GM21367 (cell line): ENCODE results near the gene SBNO2.
"Not testable (repeated sequence)": the region's sequence is repeated elsewhere in the genome, so short reads cannot be mapped to it uniquely, and the experiment has no call there.

ENCODE experiments used
- ATAC-seq: cut with Tn5 transposase; IDR thresholded peaks from one replicate; pipeline ENCODE4 v1.9.1; 2021; ENCODE audit not compliant: unreplicated experiment

Gene SBNO2

DNA sequence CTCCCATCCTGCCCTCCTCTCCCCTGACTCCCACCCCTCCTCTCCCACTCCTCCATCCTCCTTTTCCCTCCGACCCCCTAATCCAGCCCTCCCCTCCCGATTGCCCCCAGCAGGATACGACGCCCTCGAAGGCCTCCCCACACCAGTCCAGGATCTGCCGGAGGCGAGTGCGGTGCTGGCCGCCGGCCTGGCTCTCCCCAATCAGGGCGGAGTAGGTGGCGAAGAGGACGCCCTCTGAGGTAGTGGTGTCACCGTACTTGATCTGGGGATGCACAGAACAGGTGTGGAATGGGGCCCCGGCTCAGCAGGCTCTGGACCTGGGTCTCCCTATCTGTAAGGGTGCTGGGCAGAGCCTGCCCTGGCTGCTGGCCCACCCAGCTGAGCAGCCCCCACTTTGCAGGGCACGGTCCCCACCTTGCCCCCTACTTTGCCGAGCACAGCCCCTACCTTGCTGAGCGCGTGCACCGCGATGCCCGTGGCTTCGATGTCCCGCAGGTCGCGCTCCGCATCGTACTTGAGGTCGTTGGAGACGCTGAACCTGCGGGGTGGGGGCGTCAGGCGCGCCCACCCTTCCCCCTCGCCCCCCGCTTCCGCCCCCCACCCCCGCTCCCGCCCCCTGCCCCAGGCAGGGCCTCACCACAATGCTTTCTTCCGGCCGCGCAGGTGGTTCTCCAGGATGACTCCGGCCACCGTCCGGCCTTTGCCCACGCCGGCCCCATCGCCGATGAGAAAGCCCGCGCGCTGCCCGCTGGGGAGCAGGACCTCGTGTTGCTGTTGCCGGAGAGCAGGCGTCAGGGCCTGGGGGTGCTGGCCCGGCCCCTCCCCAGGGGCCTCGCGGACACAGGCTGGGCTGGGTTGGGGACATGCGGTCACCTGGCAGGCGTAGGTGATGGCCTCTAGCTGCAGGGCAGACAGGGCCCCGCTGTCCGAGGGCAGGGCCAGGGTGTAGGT is 51.8 kb downstream of the SBNO2 start:
- ATAC-seq = no peak

DNA sequence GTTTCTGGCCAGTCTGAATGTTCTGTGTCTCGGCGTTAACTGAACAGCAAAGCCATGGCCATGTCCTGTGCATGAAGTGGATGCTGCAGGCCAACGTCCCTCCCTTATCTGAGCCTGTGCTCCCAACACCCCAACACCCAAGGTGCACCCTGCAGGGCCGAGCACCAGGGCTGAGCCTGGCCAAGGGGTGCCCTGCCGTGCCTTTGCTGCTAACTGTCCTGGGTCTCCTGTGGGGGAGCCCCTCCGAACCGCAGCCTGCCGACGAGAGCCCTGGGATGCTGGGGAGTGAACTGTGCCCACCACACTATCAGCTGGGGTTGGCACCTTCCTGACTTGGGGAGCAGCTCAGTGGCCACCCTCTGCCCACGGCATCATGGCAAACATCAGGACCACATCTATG is 52.7 kb downstream of the SBNO2 start:
- no peak for ATAC-seq

DNA sequence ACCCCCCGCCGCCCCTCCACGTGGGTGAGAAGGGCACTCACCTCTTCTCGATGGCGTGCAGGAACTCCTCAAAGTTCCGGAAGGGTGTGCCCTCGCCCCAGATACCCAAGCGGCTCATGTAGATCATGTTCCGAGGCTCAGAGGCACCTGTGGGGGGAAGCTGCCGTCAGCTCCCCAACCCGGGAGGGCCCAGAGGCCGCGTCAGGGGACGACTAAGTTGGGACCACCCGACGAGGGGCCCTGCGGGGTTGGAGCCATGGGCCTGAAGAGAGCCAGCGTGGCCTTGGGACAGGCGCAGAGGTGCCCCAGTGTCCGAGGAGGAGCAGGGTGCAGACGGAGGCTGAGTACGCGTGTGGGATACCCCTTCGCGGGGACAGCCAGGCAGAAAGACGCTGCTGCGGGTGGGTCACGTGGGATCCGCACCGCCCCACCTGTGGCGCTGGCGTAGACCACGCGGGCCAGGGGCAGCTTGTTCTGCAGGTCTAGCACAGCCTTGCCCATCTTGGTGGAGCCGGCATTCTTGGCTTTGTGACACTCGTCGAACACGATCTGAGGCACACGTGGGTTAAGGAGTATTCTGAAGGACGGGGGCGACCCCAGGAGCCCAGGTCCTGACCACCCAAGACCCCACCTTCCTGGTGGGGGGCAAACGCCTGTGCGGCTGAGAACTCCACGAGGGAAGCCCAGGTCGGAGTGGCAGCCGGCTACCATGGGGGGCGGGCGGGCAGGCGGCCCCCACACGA is 54.4 kb downstream of the SBNO2 start:
- ATAC-seq = no peak

DNA sequence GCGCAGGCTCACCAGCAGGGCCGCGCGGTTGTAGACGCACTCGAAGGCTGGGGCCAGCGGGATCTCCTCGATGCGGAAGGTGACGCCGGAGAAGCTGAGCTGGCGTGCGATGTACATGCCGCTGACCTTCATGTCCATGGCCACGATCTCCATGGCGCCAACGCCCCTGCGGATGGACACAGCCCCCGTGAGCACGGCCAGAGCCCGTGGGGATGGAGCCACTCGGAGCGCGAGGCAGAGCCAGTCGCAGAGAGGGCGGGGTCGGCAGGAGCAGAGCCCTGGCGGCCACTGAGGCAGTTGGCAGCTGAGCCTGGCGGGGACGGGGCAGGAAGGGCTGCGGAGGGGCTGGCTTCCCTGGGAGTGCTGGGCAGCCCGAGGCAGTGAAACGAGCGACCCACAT is 55.1 kb downstream of the SBNO2 start:
- no peak for ATAC-seq

DNA sequence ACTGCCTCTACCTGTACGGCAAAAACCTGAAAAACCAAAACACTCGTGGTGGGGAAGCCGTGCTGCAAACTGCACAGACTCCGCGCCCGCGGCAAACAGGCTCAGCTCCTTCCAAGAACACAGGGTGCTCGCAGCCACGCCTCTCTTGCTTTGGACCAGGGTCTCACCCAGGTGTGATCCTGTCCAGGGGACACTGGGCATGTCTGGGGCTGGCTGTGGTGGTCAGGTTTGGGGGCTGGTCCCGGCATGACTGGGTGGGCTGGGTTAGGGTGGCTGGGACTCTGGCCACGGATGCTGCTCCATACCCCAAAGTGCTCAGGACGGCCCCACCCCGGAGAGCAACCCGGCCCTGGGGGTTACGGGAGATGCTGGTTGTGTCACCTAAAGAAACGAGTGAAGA is 56.4 kb downstream of the SBNO2 start:
- no peak for ATAC-seq

DNA sequence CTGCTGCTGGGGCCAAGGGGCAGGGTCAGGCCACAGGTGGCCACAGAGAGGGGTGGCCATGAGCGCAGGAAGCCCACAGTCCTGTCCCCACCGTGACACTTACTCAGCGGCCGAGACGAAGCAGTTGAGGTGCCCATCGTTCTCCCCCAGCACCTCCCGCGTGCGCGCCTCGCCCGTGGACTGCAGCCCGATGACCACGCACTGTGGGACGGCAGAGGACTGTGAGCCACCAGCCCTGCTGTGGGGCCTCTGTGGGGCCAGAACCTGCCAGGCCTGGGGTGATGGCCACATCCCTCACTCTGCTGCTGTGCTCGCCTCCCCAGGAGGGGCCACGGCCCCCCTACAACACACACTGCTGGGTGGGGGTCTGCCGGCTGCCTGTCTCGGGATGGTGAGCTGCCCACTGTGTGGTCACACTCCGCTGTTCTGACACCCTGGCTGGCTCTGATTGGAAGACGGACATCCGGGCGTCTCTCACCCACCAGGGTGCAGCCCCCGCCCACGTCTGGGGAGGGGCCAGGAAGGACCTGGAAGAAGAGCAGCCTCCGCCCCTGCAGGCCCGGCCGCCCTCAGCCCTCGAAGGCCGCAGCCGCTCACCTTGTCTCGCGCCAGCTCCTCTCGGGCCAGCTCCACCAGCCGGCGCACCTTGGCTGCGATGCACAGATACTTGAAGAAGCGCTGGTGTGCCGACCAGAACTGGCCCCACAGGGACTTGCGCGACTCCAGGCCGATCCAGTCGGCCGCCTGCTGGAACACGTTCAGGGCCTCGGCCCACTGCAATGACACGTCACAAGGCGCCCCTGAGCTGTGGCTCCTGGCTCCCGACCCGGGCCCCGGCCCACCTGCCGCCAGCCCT is 57.1 kb downstream of the SBNO2 start:
- ATAC-seq = no peak

DNA sequence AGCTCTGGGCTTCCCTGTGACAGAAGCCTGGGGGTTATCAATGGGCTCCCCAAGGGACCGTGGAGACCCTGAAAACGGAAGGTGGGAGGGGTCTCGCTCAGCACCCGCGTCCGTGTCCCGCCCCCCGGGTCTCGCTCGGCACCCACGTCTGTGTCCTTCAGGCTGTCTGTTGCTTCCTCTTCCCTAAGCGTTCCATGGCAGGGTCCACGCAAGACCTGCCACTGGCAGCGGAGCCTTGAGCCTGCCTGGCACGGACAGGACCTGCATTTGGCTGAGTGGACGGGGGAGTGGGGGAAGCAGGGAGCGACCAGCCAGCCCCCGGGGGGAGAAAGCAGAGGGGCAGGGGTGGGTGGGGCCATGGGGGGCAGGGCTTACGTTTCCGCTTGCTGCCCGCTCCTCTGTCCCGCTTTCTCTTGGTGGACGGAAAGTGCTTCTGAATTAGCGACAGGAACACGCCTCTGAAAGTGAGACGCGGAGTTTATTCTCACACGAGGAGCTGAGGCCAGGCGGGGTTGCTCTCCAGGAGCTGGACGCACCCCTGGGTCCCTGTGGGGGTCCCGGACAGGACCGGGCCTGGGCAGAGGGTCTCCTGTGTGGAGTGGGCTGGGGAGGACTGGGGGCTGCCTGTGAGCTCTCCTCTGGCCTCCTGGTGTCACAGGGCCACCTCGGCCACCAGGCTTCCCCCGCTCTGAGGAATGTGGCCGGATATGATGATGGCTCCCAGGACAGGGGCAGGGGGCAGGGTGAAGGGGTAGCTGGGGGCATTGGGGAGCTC is 58.2 kb downstream of the SBNO2 start:
- ATAC-seq = no peak

DNA sequence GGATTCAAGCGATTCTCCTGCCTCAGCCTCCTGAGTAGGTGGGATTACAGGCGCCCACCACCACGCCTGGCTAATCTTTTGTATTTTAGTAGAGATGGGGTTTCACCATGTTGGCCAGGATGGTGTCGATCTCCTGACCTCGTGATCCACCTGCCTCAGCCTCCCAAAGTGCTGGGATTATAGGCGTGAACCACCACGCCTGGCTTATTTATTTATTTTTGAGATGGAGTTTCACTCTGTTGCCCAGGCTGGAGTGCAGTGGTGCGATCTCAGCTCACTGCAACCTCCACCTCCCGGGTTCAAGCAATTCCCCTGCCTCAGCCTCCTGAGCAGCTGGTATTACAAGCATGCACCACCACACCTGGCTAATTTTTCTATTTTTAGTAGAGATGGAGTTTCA is 59.3 kb downstream of the SBNO2 start:
- ATAC-seq = not testable (repeated sequence)

DNA sequence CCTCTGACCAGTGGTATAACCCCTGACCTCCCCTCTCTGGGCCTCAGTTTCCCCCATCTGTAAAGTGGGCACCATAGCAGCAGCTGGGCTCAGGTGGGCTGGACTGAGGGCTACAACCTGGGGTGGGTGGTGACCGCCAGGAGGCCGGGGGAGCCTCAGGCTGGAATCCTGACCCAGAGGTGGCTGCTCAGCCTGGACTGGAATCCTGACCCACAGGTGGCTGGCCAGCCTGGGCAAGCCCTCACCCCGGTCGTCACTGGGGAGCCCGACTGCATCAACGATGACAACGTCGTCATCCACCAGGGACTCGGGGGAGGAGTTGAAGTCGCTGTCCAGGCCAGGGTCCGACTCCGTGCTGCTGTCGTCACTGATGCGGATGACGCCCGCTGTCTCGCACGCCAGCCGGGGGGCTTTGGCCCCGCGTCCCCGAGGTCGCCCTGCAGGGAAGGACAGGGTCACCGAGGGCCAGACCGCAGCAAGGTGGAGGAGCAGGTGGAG is 60.0 kb downstream of the SBNO2 start:
- no peak for ATAC-seq

DNA sequence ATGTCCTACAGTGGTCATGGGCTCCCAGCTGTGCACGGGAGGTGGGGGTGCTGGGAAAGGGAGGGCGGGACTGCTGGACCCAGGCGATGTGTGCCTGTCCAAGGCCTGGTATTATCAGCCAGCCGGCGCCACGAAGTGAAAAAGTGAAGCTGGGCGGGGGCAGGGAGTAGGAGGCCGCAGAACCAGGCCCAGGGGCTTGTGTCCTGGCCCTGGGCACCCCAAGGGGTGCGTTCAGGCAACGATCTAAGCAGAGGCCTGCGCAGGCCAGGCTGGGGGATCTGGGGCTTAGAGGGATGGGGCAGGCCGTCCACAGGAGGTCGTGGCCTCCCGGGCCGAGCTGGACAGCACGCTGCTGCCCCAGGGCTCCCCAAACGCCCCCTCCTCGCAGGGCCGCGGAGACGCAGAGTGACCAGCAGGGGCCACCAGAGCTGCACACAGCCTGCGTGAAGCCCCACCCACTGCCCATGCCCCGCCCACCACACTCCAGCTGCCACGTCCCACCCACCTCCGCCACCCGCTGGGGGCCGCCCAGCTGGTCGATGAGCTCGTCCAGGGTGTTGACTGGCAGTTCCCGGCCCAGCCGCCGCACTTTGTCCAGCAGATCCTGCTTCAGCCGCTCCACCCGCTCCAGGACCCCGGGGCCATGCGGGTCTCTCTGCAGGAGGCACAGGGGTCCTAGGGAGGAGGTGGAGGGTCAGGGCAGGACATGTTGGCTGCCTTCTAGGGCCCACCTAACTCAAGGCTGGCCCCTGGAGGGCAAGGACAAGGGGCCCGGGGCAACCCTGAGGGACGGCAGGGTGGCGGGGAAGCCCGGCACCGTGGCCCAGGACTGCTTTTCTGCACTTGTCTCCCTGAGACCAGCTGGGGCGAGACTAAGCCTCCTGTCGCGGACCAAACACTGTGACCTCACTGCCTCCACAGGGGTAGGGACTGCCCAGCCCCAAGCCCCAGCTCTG is 60.8 kb downstream of the SBNO2 start:
- no peak for ATAC-seq

DNA sequence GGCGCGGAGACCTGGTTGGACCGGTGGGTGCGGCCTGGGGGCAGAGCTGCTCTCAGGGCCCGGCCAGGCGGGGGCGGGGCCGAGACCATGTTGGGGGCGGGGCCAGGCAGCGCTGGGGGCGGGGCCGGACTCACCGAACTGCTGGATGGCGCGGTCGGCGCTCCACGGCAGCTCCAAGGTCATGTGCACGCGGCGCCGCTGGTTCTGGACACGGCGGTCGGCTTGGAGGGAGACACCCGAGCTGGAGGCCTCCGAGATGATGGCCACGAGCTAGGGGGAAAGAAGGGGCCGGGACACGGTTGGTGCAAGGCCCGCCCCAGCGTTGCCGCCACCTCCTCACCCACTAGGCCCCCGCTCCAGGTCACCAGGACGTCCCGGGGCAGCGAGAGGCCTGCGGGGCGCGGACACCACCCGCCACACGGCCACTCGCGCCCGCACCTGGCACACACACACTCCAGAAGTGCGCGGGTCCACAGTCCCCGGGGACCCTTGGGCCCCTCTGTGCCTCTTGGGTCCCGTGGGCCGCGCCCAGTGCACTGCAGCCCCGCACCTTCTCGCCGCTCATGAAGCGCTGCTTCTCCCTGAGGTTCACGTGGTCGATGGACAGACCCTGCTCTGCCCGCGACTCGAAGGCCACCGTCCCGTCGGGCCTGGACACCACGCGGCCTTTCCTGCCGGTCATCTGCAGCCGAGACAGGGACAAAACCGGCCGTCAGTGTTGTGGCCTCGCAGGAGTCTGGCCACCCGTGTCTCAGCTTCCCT is 61.6 kb downstream of the SBNO2 start:
- no peak for ATAC-seq

DNA sequence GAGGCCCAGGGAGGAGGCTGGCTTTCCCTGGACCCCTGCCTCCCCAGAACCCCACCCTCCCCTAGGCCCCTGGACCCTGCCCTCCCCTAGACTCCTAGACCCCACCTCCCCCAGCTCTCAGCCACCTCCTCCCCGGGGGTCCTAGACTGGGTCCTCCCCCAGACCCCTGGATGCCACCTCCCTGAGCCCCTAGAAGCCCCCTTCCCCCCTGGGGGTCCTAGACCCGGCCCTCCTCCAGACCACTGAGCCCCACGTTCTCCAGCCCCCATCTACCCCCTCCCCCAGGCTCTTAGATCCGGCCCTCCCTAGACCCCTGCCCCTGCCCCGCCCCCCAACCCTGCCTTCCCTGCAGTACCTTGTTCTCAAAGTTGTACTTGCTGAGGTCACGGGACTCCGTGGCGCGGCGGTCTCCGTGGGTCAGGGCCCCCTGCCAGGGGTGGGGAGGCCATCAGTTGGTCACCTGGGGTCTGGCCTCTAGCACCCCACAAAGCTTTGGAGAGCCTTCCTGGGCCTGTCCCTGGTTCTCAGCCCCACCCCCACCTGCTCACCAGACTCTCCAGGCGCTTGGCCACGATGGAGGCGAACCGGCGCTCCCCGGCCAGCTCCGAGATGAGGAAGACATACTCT is 62.3 kb downstream of the SBNO2 start:
- ATAC-seq = no peak

DNA sequence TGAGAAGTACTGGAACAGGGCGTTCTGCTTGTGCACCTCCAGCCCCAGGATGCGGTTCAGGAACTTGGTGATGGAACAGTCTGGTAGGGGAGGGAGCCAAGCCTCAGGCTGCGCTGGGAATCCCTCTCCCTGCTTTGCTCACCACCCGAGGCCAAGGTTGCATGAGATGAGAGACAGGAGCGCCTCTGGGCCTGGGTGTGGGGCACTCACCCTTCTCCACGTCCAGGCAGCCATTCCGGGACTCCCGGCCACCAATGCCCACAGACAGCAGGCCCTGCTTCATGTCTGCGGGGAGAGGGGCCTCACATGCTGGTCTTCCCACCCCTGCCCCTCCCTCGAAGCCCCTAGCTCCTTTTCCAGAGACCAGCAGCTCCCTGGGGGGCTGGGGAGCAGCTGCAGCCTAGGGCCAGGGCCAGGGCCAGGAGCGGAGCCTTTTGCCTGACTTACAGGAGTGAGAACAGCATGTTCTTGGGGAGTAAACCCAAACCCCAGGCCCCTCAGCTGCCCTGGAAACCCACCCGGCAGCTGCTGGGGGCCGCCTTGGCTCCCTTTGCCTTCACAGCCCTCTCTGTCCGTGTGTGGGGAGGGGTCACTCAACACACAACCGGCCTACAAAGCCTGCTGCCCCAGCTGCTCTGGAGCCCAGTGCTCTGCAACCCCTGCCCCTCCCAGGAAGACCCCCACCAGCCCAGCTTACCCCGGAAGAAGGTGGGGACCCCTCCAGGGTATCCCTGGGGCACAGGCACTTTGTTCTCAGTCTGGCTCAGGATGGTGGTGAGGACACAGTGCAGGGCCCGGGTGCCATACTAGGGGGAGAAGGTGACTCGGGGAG is 63.0 kb downstream of the SBNO2 start:
- no peak for ATAC-seq

DNA sequence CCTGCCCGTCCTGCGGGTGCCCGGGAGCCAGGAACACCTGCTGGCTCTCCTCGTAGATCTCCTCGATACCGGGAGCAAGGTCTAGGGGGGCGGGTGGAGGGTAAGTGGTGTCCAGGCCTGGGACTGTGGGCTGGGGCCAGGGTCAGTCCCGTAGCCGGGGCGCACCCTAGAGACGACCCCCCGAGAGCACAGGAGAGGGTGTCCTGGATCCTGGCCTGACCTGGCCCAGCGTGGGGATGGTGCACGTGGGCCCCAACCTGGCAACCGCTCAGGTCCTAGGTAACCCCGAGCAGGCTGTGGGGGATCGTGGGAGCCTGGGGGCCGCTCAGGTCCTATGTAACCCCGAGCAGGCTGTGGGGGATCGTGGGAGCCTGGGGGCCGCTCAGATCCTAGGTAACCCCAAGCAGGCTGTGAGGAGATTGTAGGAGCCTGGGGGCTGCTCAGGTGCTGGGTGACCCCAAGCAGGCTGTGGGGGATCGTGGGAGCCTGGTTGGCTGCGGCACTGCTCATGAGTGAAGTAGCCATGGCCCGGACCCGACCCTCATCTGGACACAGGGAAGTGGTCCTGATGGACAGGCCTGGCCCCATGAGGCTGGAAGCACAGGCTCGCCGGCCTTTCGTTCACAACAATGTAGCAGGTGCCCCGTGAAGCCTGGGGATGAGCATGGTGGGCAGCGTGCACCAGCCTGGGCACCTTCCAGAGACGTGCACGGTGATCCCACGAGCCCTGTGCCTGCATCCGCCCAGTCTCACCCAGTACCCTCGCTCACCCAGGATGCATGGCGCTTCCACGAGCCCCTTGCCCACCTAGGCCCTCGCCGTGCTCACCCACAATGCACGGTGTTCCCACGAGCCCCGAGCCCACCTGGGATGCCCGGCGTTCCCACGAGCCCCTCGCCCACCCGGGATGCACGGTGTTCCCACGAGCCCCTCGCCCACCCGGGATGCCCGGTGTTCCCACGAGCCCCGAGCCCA is 64.1 kb downstream of the SBNO2 start:
- no peak for ATAC-seq

DNA sequence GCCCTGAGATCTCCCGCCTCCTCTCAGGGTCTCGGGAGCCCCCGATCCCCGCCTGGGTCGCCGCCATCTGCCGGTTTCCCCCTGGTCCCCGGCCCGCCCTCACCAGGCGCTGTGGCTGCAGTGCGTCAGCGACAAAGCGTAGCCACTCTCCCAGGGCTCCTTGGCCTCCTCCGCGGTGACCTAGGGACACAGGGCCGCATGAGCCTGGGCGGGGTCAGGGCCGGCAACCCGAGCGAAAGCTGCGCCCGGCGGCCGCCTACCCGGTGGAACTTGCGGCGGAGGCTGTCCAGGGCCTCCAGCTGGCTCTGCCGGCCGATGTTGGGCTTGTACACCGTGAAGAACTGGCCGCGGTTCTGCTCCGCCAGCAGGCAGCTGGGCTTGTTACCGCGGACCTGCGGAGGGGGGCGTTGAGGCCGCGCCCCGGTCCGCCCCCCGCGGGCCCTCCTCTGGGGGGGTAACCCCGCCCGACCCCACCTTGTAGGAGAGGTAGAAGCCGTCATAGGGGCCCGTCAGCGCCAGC is 65.0 kb downstream of the SBNO2 start:
- ATAC-seq = no peak
